ENCODE data around the gene ATRIP.

- TF ChIP-seq CTCF (IDR thresholded peaks at IDR 0.05; ENCODE audit: low read depth, low read length) (no peak), POLR2A (IDR thresholded peaks at IDR 0.05; ENCODE audit: extremely low read depth, insufficient read length) (no peak), MYC (IDR thresholded peaks at IDR 0.05; ENCODE audit: low read depth, low read length) (no peak)
Measured at GRCh38 chr3:48467110-48467454, 20.5 kb downstream of the ATRIP start.

All from NB4 (cell line).